CD8-positive, alpha-beta memory T cell (primary cell): ENCODE measurements around the gene PPP2R3A. TPM values are rescaled to one million over a fixed set of nuclear protein-coding genes. Genes with fewer than 3 reads are reported as not detected.
A peak's percentile ranks its signal among the peaks of the same experiment; 100 is the strongest.
"Not testable (repeated sequence)": the region's sequence is repeated elsewhere in the genome, so short reads cannot be mapped to it uniquely, and the experiment has no call there.

ENCODE experiments used
- CTCF ChIA-PET: fragments of 350-600 bp; sonication (Branson Sonifier 250); formaldehyde crosslinking; loops from one replicate; lab custom pipeline; 2021; ENCODE audit warnings: antibody characterized with exemption; lab: Charles Lee
- POLR2A ChIA-PET: fragments of 350-600 bp; sonication (Branson Sonifier 250); formaldehyde crosslinking; loops from one replicate; lab custom pipeline; 2021; ENCODE audit warnings: antibody characterized with exemption; lab: Charles Lee
- DNase-seq, 5 donors: peaks; one replicate each; pipeline versions ENCODE4 v3.0.0 to v3.0.0-alpha.2; 2020 to 2022; ENCODE audit warnings: mixed read lengths in 1 of 5
- H3K27ac ChIP-seq: one replicate; pipeline ENCODE4 v1.7.0; 2013; ENCODE audit warnings: low read depth, mild to moderate bottlenecking, low read length, moderate library complexity
- H3K27me3 ChIP-seq: 2 replicates; pipeline ENCODE4 v1.7.0; 2013; ENCODE audit warnings: low read length, mild to moderate bottlenecking; ENCODE audit not compliant: insufficient read depth, poor library complexity, severe bottlenecking
- H3K36me3 ChIP-seq: 2 replicates; pipeline ENCODE4 v1.7.0; 2013; ENCODE audit warnings: mild to moderate bottlenecking, low read length, moderate library complexity; ENCODE audit not compliant: insufficient read depth
- H3K4me1 ChIP-seq: 2 replicates; pipeline ENCODE4 v1.7.0; 2013; ENCODE audit warnings: mild to moderate bottlenecking, low read length, moderate library complexity; ENCODE audit not compliant: insufficient read depth
- H3K4me3 ChIP-seq: 2 replicates; pipeline ENCODE4 v1.7.0; 2013; ENCODE audit warnings: mild to moderate bottlenecking, low read length
- H3K9me3 ChIP-seq: 2 replicates; pipeline ENCODE4 v1.7.0; 2013; ENCODE audit warnings: mild to moderate bottlenecking, low read length
- H3K27ac Mint-ChIP-seq, 8 donors: one replicate each; pipeline ENCODE4 v1.8.0; 2020 to 2021; ENCODE audit warnings: mixed read lengths in 8 of 8, mild to moderate bottlenecking in 6 of 8, inconsistent platforms in 3 of 8, moderate library complexity in 3 of 8
- H3K27me3 Mint-ChIP-seq, 2 donors: one replicate each; pipeline ENCODE4 v1.8.0; 2020 to 2021; ENCODE audit warnings: mixed read lengths in 2 of 2, mild to moderate bottlenecking in 1 of 2, moderate library complexity in 1 of 2
- H3K36me3 Mint-ChIP-seq, 3 donors: one replicate each; pipeline ENCODE4 v1.8.0; 2020 to 2021; ENCODE audit warnings: mixed read lengths in 3 of 3, inconsistent platforms in 1 of 3, mild to moderate bottlenecking in 1 of 3
- H3K4me1 Mint-ChIP-seq, 3 donors: one replicate each; pipeline ENCODE4 v1.8.0; 2020 to 2021; ENCODE audit warnings: mixed read lengths in 3 of 3, inconsistent platforms in 1 of 3, mild to moderate bottlenecking in 1 of 3
- H3K4me3 Mint-ChIP-seq, 7 donors: one replicate each; pipeline ENCODE4 v1.8.0; 2020 to 2021; ENCODE audit warnings: mixed read lengths in 7 of 7, mild to moderate bottlenecking in 6 of 7, moderate library complexity in 4 of 7, inconsistent platforms in 2 of 7
- H3K9me3 Mint-ChIP-seq, 5 donors: one replicate each; pipeline ENCODE4 v1.8.0; 2020 to 2022; ENCODE audit warnings: mixed read lengths in 5 of 5, mild to moderate bottlenecking in 3 of 5, moderate library complexity in 2 of 5, inconsistent platforms in 1 of 5
- polyA plus RNA-seq: library from polyadenylated mRNA; unstranded; fragments of 300-500 nt; fragmentation: Illumina TruSeq; gene quantifications from one replicate; pipeline ENCODE4 v1.2.3, GENCODE V29; 2021
- total RNA-seq, 2 experiments: library from RNA; stranded (reverse); gene quantifications; one replicate each; pipeline ENCODE4 v1.2.3, GENCODE V29; 2021

PPP2R3A gene
- total and polyA plus RNA-seq, 3 experiments from 2014 or later: 0.04 to 0.22 (median 0.18) TPM

DNA sequence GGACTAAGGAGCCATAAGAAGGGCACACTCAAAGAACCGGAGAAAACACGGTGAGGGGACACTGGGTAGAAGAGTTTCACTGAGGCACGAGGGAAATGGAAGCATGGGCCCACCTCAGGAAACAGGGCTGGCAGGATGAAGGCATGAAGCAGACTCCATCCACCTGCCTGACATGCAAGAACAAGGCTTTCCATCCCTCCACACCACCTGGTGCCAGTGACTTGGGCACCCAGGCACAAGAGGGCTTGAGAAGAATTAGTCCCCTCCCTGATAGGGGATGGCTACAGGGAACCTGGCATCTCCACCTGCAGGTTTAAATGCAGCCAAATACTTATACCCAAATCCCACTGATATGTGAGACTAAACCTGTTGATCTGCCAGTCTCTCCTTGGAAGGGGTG, 38.9 kb upstream of the PPP2R3A start:
- POLR2A ChIA-PET: no interaction called here

GRCh38 chr3:135927155-135927554, 38.4 kb upstream of the PPP2R3A start:
- H3K9me3 Mint-ChIP-seq: no peaks in the 10 kb centered on the region
- no peaks in the 10 kb centered on the region for H3K36me3 Mint-ChIP-seq
- Histone ChIP-seq H3K36me3 (no peaks in the 10 kb centered on the region), H3K27ac (no peak overlapping the region), H3K4me3 (no peak overlapping the region), H3K4me1 (no peaks in the 10 kb centered on the region), H3K9me3 (no peaks in the 10 kb centered on the region), H3K27me3 (no peaks in the 10 kb centered on the region)
- DNase-seq: no peak
- H3K4me3 Mint-ChIP-seq: no peak overlapping the region
- H3K27ac Mint-ChIP-seq: no peak overlapping the region
- no peaks in the 10 kb centered on the region for H3K4me1 Mint-ChIP-seq
- POLR2A ChIA-PET: no interaction called here
- H3K27me3 Mint-ChIP-seq: no peaks in the 10 kb centered on the region
- CTCF ChIA-PET: no interaction called here

More for the DNA sequence above, 38.9 kb upstream of the PPP2R3A start:
- no peak overlapping the region for H3K4me3 ChIP-seq
- Mint-ChIP-seq H3K36me3 (no peaks in the 10 kb centered on the region), H3K4me3 (no peak overlapping the region), H3K9me3 (no peaks in the 10 kb centered on the region), H3K27ac (no peak overlapping the region), H3K4me1 (no peaks in the 10 kb centered on the region), H3K27me3 (no peaks in the 10 kb centered on the region)
- no peak overlapping the region for H3K27ac ChIP-seq
- CTCF ChIA-PET: no interaction called here
- no peaks in the 10 kb centered on the region for H3K36me3 ChIP-seq
- DNase-seq: no peak
- H3K27me3 ChIP-seq: no peaks in the 10 kb centered on the region
- no peaks in the 10 kb centered on the region for H3K9me3 ChIP-seq
- H3K4me1 ChIP-seq: no peaks in the 10 kb centered on the region

DNA sequence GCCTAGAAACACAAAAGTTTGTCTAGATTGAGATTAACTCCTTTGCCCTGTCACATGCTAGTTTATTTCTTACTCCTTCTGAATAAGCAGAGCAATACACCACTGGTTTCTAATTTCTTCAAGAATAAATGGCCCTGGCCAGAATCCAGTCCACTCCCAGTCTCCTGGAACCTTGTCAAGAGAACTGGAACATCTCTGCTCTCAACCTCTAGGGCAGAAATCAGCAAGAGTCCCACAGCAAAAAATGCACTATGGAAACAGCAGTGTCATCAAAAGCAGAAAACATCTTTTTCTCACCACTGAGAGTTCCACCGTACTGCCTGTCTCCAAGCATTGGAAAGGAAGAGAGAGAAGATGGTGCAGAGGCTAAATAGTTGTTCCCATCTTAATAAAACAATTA, 35.9 kb upstream of the PPP2R3A start:
- no peaks in the 10 kb centered on the region for H3K4me1 Mint-ChIP-seq
- no peak overlapping the region for H3K27ac Mint-ChIP-seq
- no peak overlapping the region for H3K27ac ChIP-seq
- no peaks in the 10 kb centered on the region for H3K4me1 ChIP-seq
- H3K27me3 ChIP-seq: no peaks in the 10 kb centered on the region
- H3K9me3 ChIP-seq: no peaks in the 10 kb centered on the region
- H3K9me3 Mint-ChIP-seq: peaks cover 0 to 1% (median 0%) of the 10 kb centered on the region in 5 donors
- no peak overlapping the region for H3K4me3 ChIP-seq
- CTCF ChIA-PET: no interaction called here
- no peak overlapping the region for H3K4me3 Mint-ChIP-seq
- no peak for DNase-seq
- no peaks in the 10 kb centered on the region for H3K27me3 Mint-ChIP-seq
- POLR2A ChIA-PET: no interaction called here
- H3K36me3 Mint-ChIP-seq: no peaks in the 10 kb centered on the region
- no peaks in the 10 kb centered on the region for H3K36me3 ChIP-seq

GRCh38 chr3:135930255-135930654, 35.3 kb upstream of the PPP2R3A start:
- Histone ChIP-seq H3K36me3 (no peaks in the 10 kb centered on the region), H3K27me3 (no peaks in the 10 kb centered on the region), H3K9me3 (no peaks in the 10 kb centered on the region), H3K4me1 (no peaks in the 10 kb centered on the region), H3K4me3 (no peak overlapping the region), H3K27ac (no peak overlapping the region)
- POLR2A ChIA-PET: no interaction called here
- H3K27ac Mint-ChIP-seq: no peak overlapping the region
- H3K4me3 Mint-ChIP-seq: no peak overlapping the region
- DNase-seq: no peak
- peaks cover 0 to 2% (median 0%) of the 10 kb centered on the region in 5 donors for H3K9me3 Mint-ChIP-seq
- H3K27me3 Mint-ChIP-seq: no peaks in the 10 kb centered on the region
- CTCF ChIA-PET: no interaction called here
- no peaks in the 10 kb centered on the region for H3K36me3 Mint-ChIP-seq
- H3K4me1 Mint-ChIP-seq: no peaks in the 10 kb centered on the region

GRCh38 chr3:135935171-135935570, 30.4 kb upstream of the PPP2R3A start:
- H3K9me3 ChIP-seq, H3K4me3 ChIP-seq, H3K36me3 Mint-ChIP-seq, H3K27me3 Mint-ChIP-seq, H3K4me1 Mint-ChIP-seq, H3K4me1 ChIP-seq, DNase-seq, POLR2A ChIA-PET, H3K4me3 Mint-ChIP-seq, CTCF ChIA-PET, H3K27ac Mint-ChIP-seq, H3K36me3 ChIP-seq, H3K27me3 ChIP-seq, H3K27ac ChIP-seq: not testable (repeated sequence)
- H3K9me3 Mint-ChIP-seq: peaks cover under 1 to 10% (median 5%) of the 10 kb centered on the region in 5 donors

- Mint-ChIP-seq H3K27ac (peak overlapping the region in 1 of 8 donors; percentile 54), H3K9me3 (peaks cover 2 to 12% (median 9%) of the 10 kb centered on the region in 5 donors)
- H3K27ac ChIP-seq, H3K36me3 Mint-ChIP-seq, H3K36me3 ChIP-seq, H3K27me3 ChIP-seq, CTCF ChIA-PET, H3K27me3 Mint-ChIP-seq, H3K4me1 Mint-ChIP-seq, DNase-seq, H3K9me3 ChIP-seq, POLR2A ChIA-PET, H3K4me3 Mint-ChIP-seq, H3K4me1 ChIP-seq, H3K4me3 ChIP-seq: not testable (repeated sequence)
Measured at GRCh38 chr3:135937766-135938165, 27.8 kb upstream of the PPP2R3A start.

DNA sequence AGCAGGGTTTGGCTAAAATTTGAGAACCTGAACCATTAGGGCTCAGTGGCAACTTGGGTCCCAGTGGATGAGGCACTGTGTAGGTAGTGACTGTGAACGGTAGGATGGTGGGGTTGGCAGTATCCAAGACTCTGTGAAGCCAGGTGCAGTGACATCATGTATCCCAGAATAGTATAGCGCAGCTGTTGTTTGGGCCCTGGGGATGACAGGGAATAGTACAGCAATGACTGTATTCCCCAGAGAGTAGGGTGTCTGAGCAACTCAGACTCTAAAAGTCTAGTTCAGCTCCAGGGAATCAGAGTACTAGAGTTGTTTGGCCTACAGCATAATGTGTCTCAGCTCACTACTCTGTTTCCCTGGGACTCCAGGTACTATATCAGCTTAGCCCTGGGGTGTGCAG, 20.7 kb upstream of the PPP2R3A start:
- H3K27me3 ChIP-seq: no peaks in the 10 kb centered on the region
- no peak overlapping the region for H3K27ac Mint-ChIP-seq
- CTCF ChIA-PET: no interaction called here
- no peaks in the 10 kb centered on the region for H3K9me3 ChIP-seq
- POLR2A ChIA-PET: no interaction called here
- no peak overlapping the region for H3K27ac ChIP-seq
- no peak for DNase-seq
- no peaks in the 10 kb centered on the region for H3K36me3 ChIP-seq
- H3K9me3 Mint-ChIP-seq: peaks cover 4 to 12% (median 8%) of the 10 kb centered on the region in 5 donors
- no peak overlapping the region for H3K4me3 Mint-ChIP-seq
- H3K4me3 ChIP-seq: no peak overlapping the region
- H3K4me1 ChIP-seq: no peaks in the 10 kb centered on the region
- H3K4me1 Mint-ChIP-seq: no peaks in the 10 kb centered on the region
- H3K27me3 Mint-ChIP-seq: peaks cover 8 to 35% of the 10 kb centered on the region in 2 donors
- no peaks in the 10 kb centered on the region for H3K36me3 Mint-ChIP-seq

- peaks cover 2 to 13% (median 7%) of the 10 kb centered on the region in 5 donors for H3K9me3 Mint-ChIP-seq
- no peak for DNase-seq
- no peak overlapping the region for H3K4me3 Mint-ChIP-seq
- no peak overlapping the region for H3K27ac Mint-ChIP-seq
- H3K4me1 ChIP-seq: no peaks in the 10 kb centered on the region
- no peaks in the 10 kb centered on the region for H3K9me3 ChIP-seq
- H3K27me3 ChIP-seq: no peaks in the 10 kb centered on the region
- peaks cover 5 to 23% of the 10 kb centered on the region in 2 donors for H3K27me3 Mint-ChIP-seq
- no peaks in the 10 kb centered on the region for H3K4me1 Mint-ChIP-seq
- CTCF ChIA-PET: no interaction called here
- no peak overlapping the region for H3K27ac ChIP-seq
- H3K36me3 ChIP-seq: no peaks in the 10 kb centered on the region
- no peak overlapping the region for H3K4me3 ChIP-seq
- POLR2A ChIA-PET: no interaction called here
- H3K36me3 Mint-ChIP-seq: no peaks in the 10 kb centered on the region
Measured at GRCh38 chr3:135950941-135951340, 14.6 kb upstream of the PPP2R3A start.
